PC-9 (cell line): ENCODE measurements around the gene C5orf47. TPM values are rescaled to one million over a fixed set of nuclear protein-coding genes. Genes with fewer than 3 reads are reported as not detected.
A peak's percentile ranks its signal among the peaks of the same experiment; 100 is the strongest.

Experiments
- BruUV-seq: library from RNA; stranded (reverse); fragments of 400-500 nt; replicated peaks from 2 replicates; lab custom pipeline; 2021; lab: Mats Ljungman, UMichigan
- CTCF ChIA-PET: fragments of 300-600 bp; sonication (Branson Sonifier 250); formaldehyde crosslinking; loops from one replicate; lab custom pipeline; 2022; ENCODE audit warnings: antibody characterized with exemption; lab: Charles Lee
- POLR2A ChIA-PET: fragments of 300-600 bp; sonication (Branson Sonifier 250); formaldehyde crosslinking; loops from one replicate; lab custom pipeline; 2022; ENCODE audit warnings: antibody characterized with exemption; ENCODE audit not compliant: unreplicated experiment; lab: Charles Lee
- DNase-seq, 2 experiments: peaks; one replicate each; pipeline versions ENCODE4 v3.0.0 to v3.0.0-alpha.2; 2015 to 2022; ENCODE audit warnings: mixed read lengths in 1 of 2
- H2AFZ ChIP-seq: fragments of 200-600 bp; sonication (generic); 2 replicates; pipeline ENCODE4 v1.8.1; 2017; ENCODE audit warnings: antibody characterized with exemption
- H3F3A ChIP-seq: fragments of 200-600 bp; sonication (generic); 2 replicates; pipeline ENCODE4 v1.8.1; 2017; ENCODE audit warnings: antibody characterized with exemption, mild to moderate bottlenecking, low read depth; ENCODE audit not compliant: insufficient read depth
- H3K27ac ChIP-seq: fragments of 200-600 bp; sonication (generic); 2 replicates; pipeline ENCODE4 v1.6.1; 2016; ENCODE audit warnings: mixed run types
- H3K27me3 ChIP-seq: fragments of 200-600 bp; sonication (generic); 2 replicates; pipeline ENCODE4 v1.6.1; 2016; ENCODE audit warnings: low read depth, mixed run types; ENCODE audit not compliant: insufficient read depth
- H3K36me3 ChIP-seq: fragments of 200-600 bp; sonication (generic); 2 replicates; pipeline ENCODE4 v1.6.1; 2016; ENCODE audit warnings: low read depth, mixed run types
- H3K4me1 ChIP-seq: fragments of 200-600 bp; sonication (generic); replicated peaks from 2 replicates; pipeline ENCODE4 v1.6.1; 2016; ENCODE audit warnings: mixed run types; ENCODE audit not compliant: insufficient read depth
- H3K4me2 ChIP-seq: fragments of 200-600 bp; sonication (generic); 2 replicates; pipeline ENCODE4 v1.6.1; 2017; ENCODE audit warnings: mixed run types
- H3K4me3 ChIP-seq: fragments of 200-600 bp; sonication (generic); 2 replicates; pipeline ENCODE4 v1.6.1; 2016; ENCODE audit warnings: mixed run types
- H3K79me2 ChIP-seq: fragments of 200-600 bp; sonication (generic); 2 replicates; pipeline ENCODE4 v1.6.1; 2017; ENCODE audit warnings: low read depth, mixed run types
- H3K9me2 ChIP-seq: fragments of 200-600 bp; sonication (generic); 2 replicates; pipeline ENCODE4 v1.8.1; 2017; ENCODE audit warnings: mild to moderate bottlenecking; ENCODE audit not compliant: insufficient read depth
- H3K9me3 ChIP-seq: fragments of 200-600 bp; sonication (generic); 2 replicates; pipeline ENCODE4 v1.8.1; 2016; ENCODE audit warnings: low read depth; ENCODE audit not compliant: insufficient read depth
- H4K20me1 ChIP-seq: fragments of 200-600 bp; sonication (generic); 2 replicates; pipeline ENCODE4 v1.8.1; 2017; ENCODE audit not compliant: insufficient read depth
- CTCF ChIP-seq: fragments of 200-600 bp; sonication (generic); conservative IDR thresholded peaks from 2 replicates; pipeline ENCODE4 v1.6.1; 2017; ENCODE audit warnings: mixed run types, antibody characterized with exemption, mild to moderate bottlenecking, moderate library complexity
- EZH2 ChIP-seq: fragments of 200-600 bp; sonication (generic); IDR thresholded peaks from 2 replicates; pipeline ENCODE4 v1.8.0; 2017; ENCODE audit warnings: antibody characterized with exemption, low read depth
- intact Hi-C: fragments of 100-400 bp; cut with micrococcal nuclease; formaldehyde crosslinking; loops from one replicate; pipeline ENCODE4 v1.10.0; 2022; ENCODE audit not compliant: unreplicated experiment
- total RNA-seq: library from RNA; stranded (reverse); gene quantifications from 2 replicates; pipeline ENCODE4 v1.2.3, GENCODE V29; 2021

Gene C5orf47
- total RNA-seq, 1 experiment from 2014 or later, result not detected

GRCh38 chr5:173941102-173941501 lies 47.9 kb upstream of the C5orf47 start:
- no peak overlapping the region for H3K4me2 ChIP-seq
- H3K27ac ChIP-seq, result no peak overlapping the region

GRCh38 chr5:173941758-173942401 lies 47.1 kb upstream of the C5orf47 start:
- no peaks in the 10 kb centered on the region for H3K27me3 ChIP-seq
- CTCF ChIA-PET, result interaction anchor here (0.7 kb wide), 1 partner anchor 146 kb away, joined by 3 read pairs; no protein-coding TSS in a partner anchor
- H2AFZ ChIP-seq, result no peak overlapping the region
- POLR2A ChIA-PET, result interaction anchor here (0.5 kb wide), 1 partner anchor 238 kb away, joined by 5 read pairs; no protein-coding TSS in a partner anchor
- BruUV-seq, result no TSS peak
- H3K9me3 ChIP-seq, result no peaks in the 10 kb centered on the region
- H3K36me3 ChIP-seq, result no peaks in the 10 kb centered on the region
- H3F3A ChIP-seq, result no peaks in the 10 kb centered on the region
- no peak for DNase-seq
- no peak overlapping the region for H3K4me3 ChIP-seq
- H3K4me1 ChIP-seq, result peaks cover 14% of the 10 kb centered on the region; the same call in 1 of the 2 replicates
- H3K4me2 ChIP-seq, result 0 out of 2 replicates have a peak overlapping the region, but pooled peaks have one; percentile 1
- H3K27ac ChIP-seq, result peak overlapping the region; percentile 25
- intact Hi-C loops, result no loop called here
- no peak for TF ChIP-seq EZH2
- no peak for TF ChIP-seq CTCF
- H3K79me2 ChIP-seq, result no peaks in the 10 kb centered on the region
- no peaks in the 10 kb centered on the region for H4K20me1 ChIP-seq
- H3K9me2 ChIP-seq, result no peaks in the 10 kb centered on the region

More at GRCh38 chr5:173941102-173941501, 47.9 kb upstream of the C5orf47 start:
- DNase-seq, result no peak
- TF ChIP-seq EZH2 (no peak), CTCF (no peak)
- no TSS peak for BruUV-seq
- no peak overlapping the region for H2AFZ ChIP-seq
- no peaks in the 10 kb centered on the region for H3K79me2 ChIP-seq
- no peaks in the 10 kb centered on the region for H3K9me2 ChIP-seq
- no peaks in the 10 kb centered on the region for H3K36me3 ChIP-seq
- ChIA-PET POLR2A (interaction anchor here (0.5 kb wide), 1 partner anchor 237 kb away, joined by 5 read pairs; no protein-coding TSS in a partner anchor), CTCF (interaction anchor here (0.6 kb wide), 1 partner anchor 378 kb away, joined by 3 read pairs; no protein-coding TSS in a partner anchor)
- peaks cover 14% of the 10 kb centered on the region; the same call in 1 of the 2 replicates for H3K4me1 ChIP-seq
- H4K20me1 ChIP-seq, result no peaks in the 10 kb centered on the region
- H3F3A ChIP-seq, result no peaks in the 10 kb centered on the region
- H3K9me3 ChIP-seq, result no peaks in the 10 kb centered on the region
- no peak overlapping the region for H3K4me3 ChIP-seq
- H3K27me3 ChIP-seq, result no peaks in the 10 kb centered on the region
- intact Hi-C loops, result no loop called here

GRCh38 chr5:173944511-173944910 lies 44.5 kb upstream of the C5orf47 start:
- no peak overlapping the region for H3K4me2 ChIP-seq
- ChIA-PET POLR2A (no interaction called here), CTCF (interaction anchor here (0.7 kb wide), 1 partner anchor 20 kb away, joined by 10 read pairs; no protein-coding TSS in a partner anchor)
- H3K27ac ChIP-seq, result no peak overlapping the region
- no TSS peak for BruUV-seq
- H3K4me3 ChIP-seq, result no peak overlapping the region
- H4K20me1 ChIP-seq, result no peaks in the 10 kb centered on the region
- DNase-seq, result no peak
- no peaks in the 10 kb centered on the region for H3K27me3 ChIP-seq
- no peaks in the 10 kb centered on the region for H3K79me2 ChIP-seq
- H3K9me3 ChIP-seq, result no peaks in the 10 kb centered on the region
- intact Hi-C loops, result no loop called here
- H3K36me3 ChIP-seq, result peaks cover 13% of the 10 kb centered on the region; the same call in 1 of the 2 replicates
- TF ChIP-seq CTCF (no peak), EZH2 (no peak)
- H2AFZ ChIP-seq, result no peak overlapping the region
- no peaks in the 10 kb centered on the region for H3F3A ChIP-seq
- H3K4me1 ChIP-seq, result peaks cover 14% of the 10 kb centered on the region; the same call in 1 of the 2 replicates
- H3K9me2 ChIP-seq, result no peaks in the 10 kb centered on the region
